ENCODE results near the gene PXN.

PXN gene

DNA sequence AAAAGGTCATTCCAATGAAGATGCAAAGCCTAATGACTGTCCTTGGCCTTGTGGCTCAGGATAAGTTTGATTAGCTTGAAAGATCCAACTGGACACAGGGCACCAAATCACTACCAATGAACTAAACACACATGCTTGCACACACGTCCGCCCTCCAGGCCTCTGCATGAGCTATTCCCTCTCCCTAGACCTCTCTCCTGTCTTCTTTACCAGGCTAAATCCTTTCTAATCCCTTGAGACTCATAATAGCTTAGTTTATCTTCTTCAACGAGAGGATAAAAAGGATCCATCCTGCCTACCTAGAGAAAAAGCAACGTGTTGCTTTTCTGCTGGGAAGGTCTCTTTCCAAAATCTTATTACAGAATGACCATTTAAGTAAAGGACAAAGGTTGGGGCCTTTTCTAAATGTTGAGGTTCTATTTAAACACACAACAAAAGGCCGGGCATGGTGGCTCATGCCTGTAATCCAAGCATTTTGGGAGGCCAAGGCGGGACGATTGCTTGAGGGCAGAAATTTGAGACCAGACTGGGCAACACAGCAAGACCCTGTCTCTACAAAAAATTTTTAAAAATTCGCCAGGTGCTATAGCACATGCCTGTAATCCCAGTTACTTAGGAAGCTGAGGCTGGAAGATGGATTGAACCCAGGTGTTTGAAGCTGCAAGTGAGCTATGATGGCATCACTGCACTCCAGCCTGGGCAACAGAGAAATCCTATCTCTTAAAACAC lies 22.4 kb downstream of the PXN start:
- H3K14ac ChIP-seq (ENCODE audit: low read length in 2 of 2): no peak overlapping the region
- H3K27ac ChIP-seq (ENCODE audit: low read length, poor library complexity, severe bottlenecking): no peak overlapping the region
- peak overlapping the region in 1 of 2 experiments; percentile 31 for H3K18ac ChIP-seq (ENCODE audit: low read depth in 1 of 2, low read length in 2 of 2)
- peaks cover 36% of the 10 kb centered on the region for H3K4me1 ChIP-seq (ENCODE audit: control insufficient read depth, insufficient read depth, low read depth, low read length)
- H2BK12ac ChIP-seq (ENCODE audit: low read length in 2 of 2): no peak overlapping the region
- H3K4ac ChIP-seq (ENCODE audit: low read depth in 1 of 2, low read length in 2 of 2): no peak overlapping the region
- H3K23ac ChIP-seq (ENCODE audit: low read length in 2 of 2): no peak overlapping the region
- no peak for DNase-seq
- H3K36me3 ChIP-seq (ENCODE audit: control insufficient read depth in 1 of 2, insufficient read depth in 2 of 2, low read depth in 1 of 2, low read length in 2 of 2): peaks cover 14 to 29% of the 10 kb centered on the region in 2 experiments
- no peak overlapping the region for H3K4me2 ChIP-seq (ENCODE audit: low read length, poor library complexity, severe bottlenecking)
- no peaks in the 10 kb centered on the region for H3K9me3 ChIP-seq (ENCODE audit: control insufficient read depth, low read length)
- WGBS: 84% methylated on average over 6 of the region's 8 CpGs
- no peak overlapping the region for H4K91ac ChIP-seq (ENCODE audit: low read length)
- H3K4me3 ChIP-seq (ENCODE audit: insufficient read depth in 1 of 2, low read depth in 1 of 2, low read length in 2 of 2): no peak overlapping the region
- peak overlapping the region; percentile 45 for H4K8ac ChIP-seq (ENCODE audit: low read length)
- H3K79me1 ChIP-seq (replicated peaks; ENCODE audit: low read length, poor library complexity, severe bottlenecking): peaks cover 1% of the 10 kb centered on the region
- H3K27me3 ChIP-seq (ENCODE audit: control insufficient read depth in 1 of 2, insufficient read depth in 1 of 2, low read length in 2 of 2): no peaks in the 10 kb centered on the region
- H2BK120ac ChIP-seq (ENCODE audit: low read depth, low read length): no peak overlapping the region
- no peak overlapping the region for H2AFZ ChIP-seq (ENCODE audit: low read depth, low read length)
- no peak overlapping the region for H2BK15ac ChIP-seq (ENCODE audit: low read depth, poor library complexity, severe bottlenecking)
- no peak overlapping the region for H2AK5ac ChIP-seq (ENCODE audit: low read length, severe bottlenecking)
- H2BK5ac ChIP-seq (ENCODE audit: low read depth, low read length, poor library complexity, severe bottlenecking): no peak overlapping the region
- H3K9ac ChIP-seq (ENCODE audit: low read length): no peak overlapping the region

DNA sequence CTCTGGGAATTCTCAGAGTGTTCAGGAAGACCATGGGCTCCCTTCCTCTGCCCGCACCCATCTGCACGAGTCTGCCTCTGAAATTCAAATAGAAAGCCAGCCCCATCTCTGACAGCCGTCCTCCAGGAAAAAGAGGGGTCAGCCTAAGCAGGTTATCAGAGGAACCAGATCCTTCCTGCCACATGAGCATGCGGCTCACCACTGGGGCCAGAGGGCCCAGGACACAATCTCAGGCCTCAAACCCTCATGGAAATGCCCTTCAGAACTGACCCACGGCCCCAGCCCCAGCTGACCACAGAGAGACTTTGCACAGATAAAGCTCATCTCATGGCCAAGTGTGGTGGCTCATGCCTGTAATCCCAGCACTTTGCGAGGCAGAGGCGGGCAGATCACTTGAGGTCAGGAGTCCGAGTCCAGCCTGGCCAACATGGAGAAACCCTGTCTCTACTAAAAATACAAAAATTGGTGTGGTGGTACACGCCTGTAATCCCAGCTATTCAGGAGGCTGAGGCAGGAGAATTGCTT lies 23.2 kb downstream of the PXN start:
- no peak overlapping the region for H2BK120ac ChIP-seq (ENCODE audit: low read depth, low read length)
- H3K14ac ChIP-seq (ENCODE audit: low read length in 2 of 2): no peak overlapping the region
- no peak overlapping the region for H3K4ac ChIP-seq (ENCODE audit: low read depth in 1 of 2, low read length in 2 of 2)
- H3K27me3 ChIP-seq (ENCODE audit: control insufficient read depth in 1 of 2, insufficient read depth in 1 of 2, low read length in 2 of 2): no peaks in the 10 kb centered on the region
- H2AFZ ChIP-seq (ENCODE audit: low read depth, low read length): no peak overlapping the region
- peak overlapping the region; percentile 38 to 88 for H3K18ac ChIP-seq (ENCODE audit: low read depth in 1 of 2, low read length in 2 of 2)
- peaks cover 42% of the 10 kb centered on the region for H3K4me1 ChIP-seq (ENCODE audit: control insufficient read depth, insufficient read depth, low read depth, low read length)
- no peak overlapping the region for H3K4me2 ChIP-seq (ENCODE audit: low read length, poor library complexity, severe bottlenecking)
- H2AK5ac ChIP-seq (ENCODE audit: low read length, severe bottlenecking): no peak overlapping the region
- H3K27ac ChIP-seq (ENCODE audit: low read length, poor library complexity, severe bottlenecking): no peak overlapping the region
- no peaks in the 10 kb centered on the region for H3K9me3 ChIP-seq (ENCODE audit: control insufficient read depth, low read length)
- no peak overlapping the region for H3K4me3 ChIP-seq (ENCODE audit: insufficient read depth in 1 of 2, low read depth in 1 of 2, low read length in 2 of 2)
- no peak overlapping the region for H2BK5ac ChIP-seq (ENCODE audit: low read depth, low read length, poor library complexity, severe bottlenecking)
- H3K23ac ChIP-seq (ENCODE audit: low read length in 2 of 2): no peak overlapping the region
- H4K8ac ChIP-seq (ENCODE audit: low read length): no peak overlapping the region
- WGBS: 50% methylated on average over 9 of the region's 9 CpGs
- peak overlapping the region; percentile 12 for H3K9ac ChIP-seq (ENCODE audit: low read length)
- peaks cover 1% of the 10 kb centered on the region for H3K79me1 ChIP-seq (replicated peaks; ENCODE audit: low read length, poor library complexity, severe bottlenecking)
- DNase-seq: peak; percentile 54
- peak overlapping the region; percentile 64 for H2BK15ac ChIP-seq (ENCODE audit: low read depth, poor library complexity, severe bottlenecking)
- H2BK12ac ChIP-seq (ENCODE audit: low read length in 2 of 2): peak overlapping the region in 1 of 2 experiments; percentile 44
- no peak overlapping the region for H4K91ac ChIP-seq (ENCODE audit: low read length)
- peaks cover 19 to 29% of the 10 kb centered on the region in 2 experiments for H3K36me3 ChIP-seq (ENCODE audit: control insufficient read depth in 1 of 2, insufficient read depth in 2 of 2, low read depth in 1 of 2, low read length in 2 of 2)

DNA sequence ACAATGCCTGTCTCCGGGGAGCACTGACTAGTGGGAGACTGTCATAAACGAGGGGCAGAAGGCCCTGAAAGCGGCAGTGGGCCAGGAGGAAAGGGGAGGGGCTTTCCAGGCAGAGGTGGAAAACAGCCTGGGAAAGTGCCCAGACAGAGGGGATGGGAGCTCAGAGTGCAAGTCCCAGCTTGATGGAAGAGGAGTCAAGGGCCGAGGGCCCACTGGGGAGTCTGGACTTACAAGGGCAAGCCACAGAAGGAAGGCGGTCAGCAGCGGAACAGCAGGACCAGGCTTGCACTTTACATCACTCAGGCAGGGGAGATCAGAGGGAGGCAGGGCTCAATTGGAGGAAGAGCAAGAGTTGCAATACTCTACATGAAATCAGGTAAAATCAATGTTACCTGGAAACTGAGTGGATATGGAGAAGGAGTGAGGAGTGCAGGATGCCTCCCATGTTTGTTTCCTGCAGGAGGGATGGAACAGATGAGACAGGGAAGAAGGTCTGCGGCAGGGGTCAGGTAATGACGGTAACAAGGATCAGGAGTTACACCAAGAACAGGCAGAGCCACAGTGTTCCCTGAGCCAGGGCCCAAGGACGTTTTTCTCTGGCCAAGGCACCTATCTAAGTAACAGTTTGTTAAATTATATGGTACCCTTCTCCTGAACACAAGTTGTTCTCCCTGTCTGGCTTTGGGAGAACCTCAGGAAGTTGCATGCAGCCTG lies 23.8 kb downstream of the PXN start:
- H4K8ac ChIP-seq (ENCODE audit: low read length): no peak overlapping the region
- H3K27ac ChIP-seq (ENCODE audit: low read length, poor library complexity, severe bottlenecking): no peak overlapping the region

DNA sequence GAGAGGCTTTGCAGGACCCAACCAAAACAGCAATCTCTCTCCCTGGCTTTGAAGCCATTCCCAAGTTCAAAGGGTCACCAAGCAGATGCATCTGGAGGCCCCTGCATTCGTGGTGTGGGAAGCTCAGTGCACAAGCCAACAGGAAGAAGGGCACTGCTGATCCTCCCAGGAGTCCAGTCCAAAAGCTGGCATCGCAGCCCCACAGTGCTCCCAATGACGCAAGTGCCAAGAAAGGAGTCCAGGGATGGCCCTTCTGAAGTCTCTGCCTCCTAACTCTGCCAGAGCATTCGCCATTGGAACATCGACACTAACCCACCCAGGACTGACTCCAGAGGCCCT lies 25.1 kb downstream of the PXN start:
- Histone ChIP-seq H3K4me3 (ENCODE audit: insufficient read depth in 1 of 2, low read depth in 1 of 2, low read length in 2 of 2) (no peak overlapping the region), H3K18ac (ENCODE audit: low read depth in 1 of 2, low read length in 2 of 2) (peak overlapping the region in 1 of 2 experiments; percentile 37), H3K9me3 (ENCODE audit: control insufficient read depth, low read length) (no peaks in the 10 kb centered on the region), H4K8ac (ENCODE audit: low read length) (no peak overlapping the region), H3K36me3 (ENCODE audit: control insufficient read depth in 1 of 2, insufficient read depth in 2 of 2, low read depth in 1 of 2, low read length in 2 of 2) (peaks cover 19 to 31% of the 10 kb centered on the region in 2 experiments), H4K91ac (ENCODE audit: low read length) (no peak overlapping the region), H2BK120ac (ENCODE audit: low read depth, low read length) (peak overlapping the region; percentile 21), H3K27ac (ENCODE audit: low read length, poor library complexity, severe bottlenecking) (no peak overlapping the region), H3K4ac (ENCODE audit: low read depth in 1 of 2, low read length in 2 of 2) (peak overlapping the region in 1 of 2 experiments; percentile 54), H2BK15ac (ENCODE audit: low read depth, poor library complexity, severe bottlenecking) (no peak overlapping the region), H3K79me1 (replicated peaks; ENCODE audit: low read length, poor library complexity, severe bottlenecking) (peaks cover 1% of the 10 kb centered on the region), H3K23ac (ENCODE audit: low read length in 2 of 2) (no peak overlapping the region), H2BK12ac (ENCODE audit: low read length in 2 of 2) (peak overlapping the region in 1 of 2 experiments; percentile 45), H2BK5ac (ENCODE audit: low read depth, low read length, poor library complexity, severe bottlenecking) (no peak overlapping the region), H3K27me3 (ENCODE audit: control insufficient read depth in 1 of 2, insufficient read depth in 1 of 2, low read length in 2 of 2) (no peaks in the 10 kb centered on the region), H2AK5ac (ENCODE audit: low read length, severe bottlenecking) (no peak overlapping the region), H3K4me2 (ENCODE audit: low read length, poor library complexity, severe bottlenecking) (no peak overlapping the region), H3K9ac (ENCODE audit: low read length) (peak overlapping the region; percentile 23), H2AFZ (ENCODE audit: low read depth, low read length) (no peak overlapping the region), H3K14ac (ENCODE audit: low read length in 2 of 2) (no peak overlapping the region), H3K4me1 (ENCODE audit: control insufficient read depth, insufficient read depth, low read depth, low read length) (peaks cover 52% of the 10 kb centered on the region)
- 78% methylated on average over 5 of the region's 5 CpGs for WGBS
- DNase-seq: no peak

More for the DNA sequence above, 23.8 kb downstream of the PXN start:
- Histone ChIP-seq H2BK15ac (ENCODE audit: low read depth, poor library complexity, severe bottlenecking) (no peak overlapping the region), H2BK12ac (ENCODE audit: low read length in 2 of 2) (peak overlapping the region; percentile 46 to 79), H2BK120ac (ENCODE audit: low read depth, low read length) (no peak overlapping the region), H3K4me2 (ENCODE audit: low read length, poor library complexity, severe bottlenecking) (no peak overlapping the region), H3K9me3 (ENCODE audit: control insufficient read depth, low read length) (no peaks in the 10 kb centered on the region), H4K91ac (ENCODE audit: low read length) (peak overlapping the region; percentile 19), H3K36me3 (ENCODE audit: control insufficient read depth in 1 of 2, insufficient read depth in 2 of 2, low read depth in 1 of 2, low read length in 2 of 2) (peaks cover 19 to 29% of the 10 kb centered on the region in 2 experiments), H3K79me1 (replicated peaks; ENCODE audit: low read length, poor library complexity, severe bottlenecking) (peaks cover 1% of the 10 kb centered on the region), H3K14ac (ENCODE audit: low read length in 2 of 2) (peak overlapping the region in 1 of 2 experiments; percentile 61), H3K4me1 (ENCODE audit: control insufficient read depth, insufficient read depth, low read depth, low read length) (peaks cover 45% of the 10 kb centered on the region), H2AK5ac (ENCODE audit: low read length, severe bottlenecking) (no peak overlapping the region), H3K23ac (ENCODE audit: low read length in 2 of 2) (no peak overlapping the region), H3K9ac (ENCODE audit: low read length) (peak overlapping the region; percentile 12), H2BK5ac (ENCODE audit: low read depth, low read length, poor library complexity, severe bottlenecking) (no peak overlapping the region), H3K18ac (ENCODE audit: low read depth in 1 of 2, low read length in 2 of 2) (peak overlapping the region in 1 of 2 experiments; percentile 88), H3K27me3 (ENCODE audit: control insufficient read depth in 1 of 2, insufficient read depth in 1 of 2, low read length in 2 of 2) (no peaks in the 10 kb centered on the region), H3K4me3 (ENCODE audit: insufficient read depth in 1 of 2, low read depth in 1 of 2, low read length in 2 of 2) (no peak overlapping the region), H3K4ac (ENCODE audit: low read depth in 1 of 2, low read length in 2 of 2) (peak overlapping the region in 1 of 2 experiments; percentile 20), H2AFZ (ENCODE audit: low read depth, low read length) (no peak overlapping the region)
- peak; percentile 43 for DNase-seq
- WGBS: 85% methylated on average over 8 of the region's 9 CpGs

Data from mesenchymal stem cell (in vitro differentiated cells and primary cell).